A673 (cell line): ENCODE data around the gene PGBD5. TPM values are rescaled to one million over a fixed set of nuclear protein-coding genes. Genes with fewer than 3 reads are reported as not detected.

Experiments
- BruUV-seq: library from RNA; stranded (reverse); fragments of 400-500 nt; replicated peaks from 2 replicates; lab custom pipeline; 2021; lab: Mats Ljungman, UMichigan
- CTCF ChIA-PET: fragments of 300-600 bp; sonication (Branson Sonifier 250); formaldehyde crosslinking; loops from one replicate; lab custom pipeline; 2022; ENCODE audit warnings: antibody characterized with exemption; lab: Charles Lee
- POLR2A ChIA-PET: fragments of 300-600 bp; sonication (Branson Sonifier 250); formaldehyde crosslinking; loops from one replicate; lab custom pipeline; 2022; ENCODE audit warnings: antibody characterized with exemption; ENCODE audit not compliant: low non-redundant PET; lab: Charles Lee
- DNase-seq: peaks from one replicate; pipeline ENCODE4 v3.0.0-alpha.2; 2015; ENCODE audit warnings: low spot score
- H3K27ac ChIP-seq: fragments of 200-600 bp; sonication (generic); 2 replicates; pipeline ENCODE4 v1.5.1; 2016; ENCODE audit warnings: mixed run types, low read depth, mild to moderate bottlenecking, mixed read lengths, antibody characterized with exemption, low read length; ENCODE audit not compliant: poor library complexity, severe bottlenecking
- H3K27me3 ChIP-seq: fragments of 200-600 bp; sonication (generic); replicated peaks from 2 replicates; pipeline ENCODE4 v1.6.1; 2017; ENCODE audit warnings: mixed run types, low read depth, mild to moderate bottlenecking, mixed read lengths, antibody characterized with exemption, low read length; ENCODE audit not compliant: insufficient read depth, poor library complexity
- H3K36me3 ChIP-seq: fragments of 200-600 bp; sonication (generic); 2 replicates; pipeline ENCODE4 v1.6.1; 2016; ENCODE audit warnings: mixed run types, mild to moderate bottlenecking, mixed read lengths, antibody characterized with exemption, low read length; ENCODE audit not compliant: insufficient read depth, poor library complexity, severe bottlenecking
- H3K4me1 ChIP-seq: fragments of 200-600 bp; sonication (generic); 2 replicates; pipeline ENCODE4 v1.6.1; 2017; ENCODE audit warnings: mixed run types, mild to moderate bottlenecking, mixed read lengths, antibody characterized with exemption, low read length; ENCODE audit not compliant: insufficient read depth, poor library complexity, severe bottlenecking
- H3K4me3 ChIP-seq: fragments of 200-600 bp; sonication (generic); 2 replicates; pipeline ENCODE4 v1.5.1; 2016; ENCODE audit warnings: low read depth, mixed run types, mild to moderate bottlenecking, mixed read lengths, low read length; ENCODE audit not compliant: poor library complexity, severe bottlenecking
- H3K9me3 ChIP-seq: fragments of 200-600 bp; sonication (generic); 2 replicates; pipeline ENCODE4 v1.6.1; 2016; ENCODE audit warnings: mixed run types, low read depth, mild to moderate bottlenecking, mixed read lengths, antibody characterized with exemption, low read length; ENCODE audit not compliant: poor library complexity, severe bottlenecking
- CTCF ChIP-seq: fragments of 300-800, 200-600 bp; sonication (generic); conservative IDR thresholded peaks from 2 replicates; pipeline ENCODE4 v1.5.1; 2017; ENCODE audit warnings: low read depth, mild to moderate bottlenecking, antibody characterized with exemption, low read length, moderate library complexity, mixed read lengths
- EZH2 ChIP-seq: fragments of 200-600 bp; sonication (generic); IDR thresholded peaks from 2 replicates; pipeline ENCODE4 v1.6.1; 2017; ENCODE audit warnings: borderline replicate concordance, low read depth, mild to moderate bottlenecking, mixed read lengths, antibody characterized with exemption, low read length; ENCODE audit not compliant: poor library complexity, severe bottlenecking
- intact Hi-C: fragments of 100-400 bp; cut with micrococcal nuclease; formaldehyde crosslinking; loops from one replicate; pipeline ENCODE4 v1.10.0; 2022; ENCODE audit not compliant: unreplicated experiment
- total RNA-seq: library from RNA; stranded (reverse); gene quantifications from 2 replicates; pipeline ENCODE4 v1.2.3, GENCODE V29; 2021

The PGBD5 gene
- total RNA-seq, 1 experiment from 2014 or later = 0.52 TPM

- peak overlapping the region; percentile 73 for H3K27ac ChIP-seq
- CTCF ChIA-PET = no interaction called here
- peaks cover 37% of the 10 kb centered on the region for H3K4me1 ChIP-seq
- H3K9me3 ChIP-seq = no peaks in the 10 kb centered on the region
- peak overlapping the region; percentile 9 for H3K4me3 ChIP-seq
- DNase-seq = peak; percentile 97
- intact Hi-C loops = loop anchor here (2.0 kb wide), 1 partner anchor 38 kb away; no protein-coding TSS in a partner anchor
- POLR2A ChIA-PET = no interaction called here
- TF ChIP-seq CTCF = no peak
- no peak for TF ChIP-seq EZH2
- peaks cover 14% of the 10 kb centered on the region for H3K36me3 ChIP-seq
- H3K27me3 ChIP-seq = no peaks in the 10 kb centered on the region
- BruUV-seq = no TSS peak
These were observed 155.4 kb downstream of the PGBD5 start for GRCh38 chr1:230270559-230271281.

- ChIA-PET CTCF (no interaction called here), POLR2A (no interaction called here)
- Histone ChIP-seq H3K4me3 (no peak overlapping the region), H3K4me1 (peaks cover 37% of the 10 kb centered on the region), H3K27ac (peak overlapping the region; percentile 73), H3K27me3 (no peaks in the 10 kb centered on the region), H3K36me3 (peaks cover 9% of the 10 kb centered on the region), H3K9me3 (no peaks in the 10 kb centered on the region)
- TSS peak; percentile 33 for BruUV-seq
- TF ChIP-seq EZH2 (no peak), CTCF (no peak)
- intact Hi-C loops = loop anchor here (2.0 kb wide), 1 partner anchor 37 kb away; no protein-coding TSS in a partner anchor
- DNase-seq = no peak
These were observed 156.0 kb downstream of the PGBD5 start for GRCh38 chr1:230270185-230270558.

GRCh38 chr1:230268371-230269170 lies 157.6 kb downstream of the PGBD5 start:
- Histone ChIP-seq H3K27me3 (no peaks in the 10 kb centered on the region), H3K36me3 (peaks cover 3% of the 10 kb centered on the region), H3K9me3 (no peaks in the 10 kb centered on the region), H3K27ac (peak overlapping the region; percentile 68), H3K4me3 (no peak overlapping the region), H3K4me1 (peaks cover 37% of the 10 kb centered on the region)
- intact Hi-C loops = no loop called here
- BruUV-seq = no TSS peak
- ChIA-PET CTCF (no interaction called here), POLR2A (interaction anchor here (0.6 kb wide), 1 partner anchor 467 kb away, joined by 3 read pairs; no protein-coding TSS in a partner anchor)
- peak; percentile 92 for DNase-seq
- TF ChIP-seq EZH2 (no peak), CTCF (peak; percentile 80)
